ENCODE data around the gene TEDC2. TPM values are rescaled to one million over a fixed set of nuclear protein-coding genes. Genes with fewer than 3 reads are reported as not detected.

TEDC2 gene
- total and polyA plus RNA-seq, 2 of the 8 experiments (the other 6 are each of a cell fraction or from before 2014, with no cell fraction given): 54.6 to 55.6 TPM

DNA sequence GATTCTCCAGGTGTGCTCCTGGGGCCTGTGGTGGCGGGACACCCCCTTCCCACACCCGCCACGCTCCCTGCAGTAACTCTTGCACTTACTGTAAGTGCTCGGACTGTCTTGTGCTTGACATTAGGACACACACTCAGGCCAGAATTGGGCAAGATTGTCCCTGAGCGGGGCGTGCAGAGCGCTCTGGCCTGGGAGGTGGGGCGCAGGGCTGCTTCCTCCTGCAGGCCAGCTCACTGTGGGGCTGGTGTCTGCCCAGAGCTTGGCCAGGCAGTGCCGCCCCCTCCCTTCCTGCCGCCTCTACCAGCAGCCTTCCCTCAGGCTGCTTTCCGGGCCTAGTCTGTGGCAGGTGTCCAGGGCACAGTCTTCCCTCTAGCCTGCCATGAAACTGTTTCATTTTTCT lies 47.8 kb downstream of the TEDC2 start (continued):
- TF ChIP-seq RNF2 (IDR thresholded peaks at IDR 0.05; ENCODE audit: borderline replicate concordance, low read depth, low read length, missing control alignments, poor library complexity, severe bottlenecking) (no peak), ASH2L (IDR thresholded peaks at IDR 0.05; ENCODE audit: low read length) (no peak), TEAD4 (IDR thresholded peaks at IDR 0.05; ENCODE audit: low read depth, low read length) (no peak)
